HG03439 (cell line): ENCODE results near the gene SIX6.
"Not testable (repeated sequence)": the region's sequence is repeated elsewhere in the genome, so short reads cannot be mapped to it uniquely, and the experiment has no call there.

Experiments used
- ATAC-seq: cut with Tn5 transposase; IDR thresholded peaks from one replicate; pipeline ENCODE4 v1.9.1; 2021; ENCODE audit warnings: mild to moderate bottlenecking, moderate library complexity; ENCODE audit not compliant: unreplicated experiment

The SIX6 gene

DNA sequence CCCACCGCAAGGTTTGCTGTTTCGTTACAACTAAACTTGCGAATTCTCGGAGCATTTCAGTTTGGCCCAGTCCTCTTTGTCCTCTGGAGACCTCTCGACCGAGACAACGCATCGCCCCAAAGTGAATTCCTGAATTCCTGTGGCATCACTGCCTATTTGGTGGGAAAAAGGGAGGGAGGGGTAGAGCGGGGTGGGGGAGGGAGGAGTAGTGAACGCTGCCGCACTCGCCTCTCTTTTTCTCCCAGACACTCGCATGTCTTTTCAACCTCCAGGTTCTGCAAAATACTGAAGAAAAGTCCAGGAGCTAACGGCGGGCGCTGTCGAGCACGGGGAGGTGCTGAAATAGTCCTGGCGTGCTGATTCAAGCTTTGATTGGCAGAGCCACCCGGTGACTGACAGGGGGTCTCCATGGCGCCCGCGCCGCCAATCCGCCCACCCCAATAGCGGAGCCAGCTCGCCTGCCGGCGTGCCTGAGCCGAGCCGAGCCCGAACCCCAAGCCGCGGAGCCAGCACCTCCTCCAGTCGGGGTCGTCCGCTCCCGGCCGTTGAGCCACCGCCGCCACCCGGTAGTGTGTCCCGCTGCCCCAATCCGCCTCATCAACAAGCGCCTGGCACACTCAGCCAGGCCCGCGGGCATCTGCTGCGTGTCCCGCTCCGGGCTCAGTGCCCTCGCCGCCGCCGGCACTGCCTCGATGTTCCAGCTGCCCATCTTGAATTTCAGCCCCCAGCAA is at the start of gene SIX6:
Gene SIX6 (plus strand): TSS at position 440 of the 731 bp plus-strand sequence. CDS start 253 bp downstream, at position 693.
- ATAC-seq, result no peak

DNA sequence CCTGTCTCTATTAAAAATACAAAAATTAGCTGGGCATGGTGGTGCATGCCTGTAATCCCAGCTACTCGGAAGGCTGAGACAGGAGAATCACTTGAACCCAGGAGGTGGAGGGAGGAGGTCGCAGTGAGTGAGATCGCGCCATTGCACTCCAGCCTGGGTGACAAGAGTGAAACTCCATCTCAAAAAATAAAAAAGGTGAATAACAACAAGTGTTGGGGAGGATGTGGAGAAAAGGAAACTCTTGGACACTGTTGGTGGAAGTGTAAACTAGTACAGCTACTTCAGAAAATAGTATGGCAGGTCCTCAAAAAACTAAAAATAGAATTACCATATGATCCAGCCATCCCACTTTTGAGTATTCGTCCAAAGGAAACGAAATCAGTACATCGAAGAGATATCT is 28.7 kb upstream of the SIX6 start:
- ATAC-seq, result not testable (repeated sequence)

DNA sequence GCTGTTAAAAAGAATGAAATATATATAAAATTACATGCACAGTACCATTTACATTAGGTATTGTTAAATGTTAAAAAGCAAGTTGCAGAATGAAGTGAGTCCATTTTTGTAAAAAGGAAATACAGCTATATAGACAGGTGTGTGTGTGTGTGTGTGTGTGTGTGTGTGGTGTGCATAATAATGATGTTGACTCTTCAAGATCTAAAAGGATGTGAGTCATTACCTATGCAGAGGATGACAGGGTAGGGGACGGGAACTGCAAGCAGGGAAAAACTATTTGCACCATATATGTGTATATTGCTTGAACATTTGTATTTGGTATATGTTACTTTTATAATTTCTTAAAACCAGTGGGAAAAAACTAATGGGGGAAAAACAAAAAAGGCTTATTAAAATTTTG is 26.2 kb upstream of the SIX6 start:
- ATAC-seq, result no peak

DNA sequence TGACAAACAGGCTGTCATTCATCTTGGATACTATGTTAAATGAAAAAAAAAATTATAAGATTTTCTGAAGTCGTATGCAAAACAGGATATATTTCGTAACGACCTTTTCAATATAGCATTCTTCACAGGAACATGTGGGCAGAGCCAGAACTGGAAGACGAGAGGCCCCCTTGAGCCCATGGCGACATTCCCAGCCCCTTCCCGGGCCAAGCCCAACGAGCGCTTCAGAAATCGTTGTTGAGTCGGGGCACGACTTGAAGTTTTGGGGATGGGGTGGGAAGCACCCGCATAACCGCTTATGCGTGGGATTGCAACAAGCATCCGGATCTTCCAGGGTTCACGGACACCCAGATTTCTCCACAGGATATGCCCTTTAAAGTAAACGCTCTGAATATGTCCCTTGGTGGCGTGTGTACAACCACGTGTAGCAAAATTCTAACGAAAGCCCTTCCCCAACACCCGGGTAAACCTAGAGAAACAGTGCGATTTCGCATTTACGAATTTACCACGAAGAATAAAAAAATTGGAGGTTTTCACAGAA is 23.8 kb upstream of the SIX6 start:
- no peak for ATAC-seq

DNA sequence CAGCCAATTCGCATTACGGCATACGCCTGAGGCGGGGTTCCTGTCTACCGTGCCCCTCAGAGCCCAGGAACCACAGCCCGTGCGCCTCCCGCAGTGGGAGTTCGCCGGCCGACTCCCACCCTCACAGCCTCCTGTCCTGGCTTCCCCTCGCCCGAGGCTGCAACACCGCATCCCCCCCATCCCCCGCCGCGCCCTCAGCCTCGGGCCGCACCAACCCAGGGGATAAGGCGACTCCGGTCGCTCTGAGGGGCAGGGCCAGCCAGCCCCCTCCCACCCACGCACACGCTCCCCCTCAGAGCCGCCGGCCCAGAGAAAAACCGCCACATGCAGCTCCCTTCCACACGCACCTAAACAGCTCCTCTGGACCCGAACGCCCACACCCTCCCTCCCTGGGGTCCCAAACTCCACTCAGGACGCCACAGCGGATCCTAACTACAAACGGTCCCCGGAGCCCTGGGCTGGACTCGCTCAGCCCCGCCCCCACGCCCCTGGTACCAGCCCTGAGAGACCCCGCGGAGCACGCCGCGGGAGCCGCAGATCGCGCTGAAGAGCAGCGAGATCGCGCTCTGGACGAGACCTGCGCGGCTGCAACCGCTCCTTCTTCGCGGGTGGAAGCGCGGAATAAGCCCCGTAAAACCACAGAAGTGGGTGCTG is 23.2 kb upstream of the SIX6 start, which contains the start of gene C14orf39:
Gene C14orf39 (minus strand): TSS at position 466 of the 654 bp plus-strand sequence. CDS start 985 bp downstream, outside the sequence.
- no peak for ATAC-seq

DNA sequence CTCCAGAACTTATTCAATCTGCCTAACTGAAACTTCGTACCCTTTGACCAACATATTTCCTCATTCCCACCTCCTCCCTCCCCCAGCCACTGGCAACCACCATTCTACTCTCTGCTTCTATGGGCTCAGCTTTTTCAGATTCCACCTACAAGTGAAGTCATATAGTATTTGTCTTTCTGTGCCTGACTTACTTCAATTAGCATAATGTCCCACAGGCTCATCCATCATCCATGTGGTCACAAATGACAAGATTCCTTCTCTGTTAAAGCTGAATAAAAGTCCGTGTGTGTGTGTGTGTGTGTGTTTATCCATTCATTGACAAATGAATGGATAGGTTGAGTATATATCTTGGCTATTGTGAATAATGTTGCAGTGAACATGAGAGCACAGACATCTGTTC is 21.7 kb upstream of the SIX6 start:
- no peak for ATAC-seq

DNA sequence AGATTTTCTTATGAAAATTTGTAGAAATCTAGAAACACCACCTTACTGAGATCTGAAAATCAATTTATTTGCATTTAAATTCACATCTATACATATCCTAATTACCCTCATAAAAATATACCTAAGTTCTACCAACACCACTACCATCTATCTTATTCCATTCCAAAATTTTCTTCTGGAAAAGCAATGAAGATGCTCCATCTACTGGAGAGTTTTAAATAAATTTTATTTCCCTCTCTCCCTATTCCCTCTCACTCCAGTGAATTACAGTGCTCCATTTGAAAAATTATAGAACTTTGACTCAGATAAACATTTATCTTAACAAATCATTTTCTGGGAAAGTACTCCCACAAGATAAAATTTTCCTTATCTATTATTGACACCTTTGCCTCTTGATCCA is 20.8 kb upstream of the SIX6 start:
- ATAC-seq, result no peak

DNA sequence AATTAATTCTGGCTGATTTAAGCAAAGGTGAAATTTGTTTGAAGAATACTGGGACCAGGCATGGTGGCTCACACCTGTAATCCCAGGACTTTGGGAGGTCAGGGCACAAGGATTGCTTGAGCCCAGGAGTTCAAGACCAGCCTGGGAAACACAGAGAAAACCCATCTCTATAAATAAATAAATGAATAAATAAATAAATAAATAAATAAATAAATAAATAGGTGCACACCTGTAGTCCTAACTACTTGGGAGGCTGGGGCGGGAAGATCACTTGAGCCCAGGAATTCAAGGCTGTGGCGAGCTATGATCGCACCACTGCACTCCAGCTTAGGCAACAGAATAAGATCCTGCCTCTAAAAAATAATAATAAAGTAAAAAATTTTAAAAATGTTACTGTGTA is 18.7 kb upstream of the SIX6 start:
- no peak for ATAC-seq

DNA sequence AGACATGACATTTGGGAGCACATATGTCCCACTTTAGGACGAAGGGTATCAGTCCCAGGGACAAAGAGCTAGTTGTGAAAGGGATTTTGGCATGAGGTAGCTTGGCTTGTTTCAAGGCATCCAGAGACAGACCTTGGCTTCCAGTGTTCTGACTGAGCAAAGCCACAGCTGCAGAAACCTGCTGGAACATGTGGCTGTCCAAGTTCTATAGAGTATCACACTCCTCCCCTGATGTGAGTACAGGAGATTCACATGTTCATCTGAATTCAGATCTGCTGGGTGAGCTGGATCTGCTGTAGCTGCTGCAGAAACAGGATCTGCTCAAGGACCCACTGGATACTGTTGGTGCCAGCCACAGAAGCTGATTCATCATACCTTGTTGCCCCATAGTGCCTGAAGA is 13.0 kb upstream of the SIX6 start:
- ATAC-seq, result no peak

DNA sequence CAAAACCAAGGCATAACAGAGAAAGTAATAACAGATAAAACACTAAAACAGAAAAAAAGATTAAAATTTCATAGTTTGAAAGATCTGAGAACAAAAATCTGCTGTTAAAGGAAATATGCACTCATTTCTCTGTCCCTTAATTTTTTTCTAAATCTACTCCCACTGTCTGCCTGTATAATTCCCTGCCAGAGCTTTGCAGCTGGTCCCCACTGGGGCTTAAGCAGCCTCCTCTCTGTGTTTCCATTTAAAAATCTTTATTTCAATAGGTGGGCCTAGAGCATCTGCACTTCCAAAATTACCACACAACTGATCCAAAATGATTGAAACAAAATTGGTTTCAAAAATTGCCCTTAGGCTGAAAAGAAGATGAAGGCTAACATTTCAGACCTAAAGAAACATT is 6.4 kb upstream of the SIX6 start:
- ATAC-seq, result no peak

DNA sequence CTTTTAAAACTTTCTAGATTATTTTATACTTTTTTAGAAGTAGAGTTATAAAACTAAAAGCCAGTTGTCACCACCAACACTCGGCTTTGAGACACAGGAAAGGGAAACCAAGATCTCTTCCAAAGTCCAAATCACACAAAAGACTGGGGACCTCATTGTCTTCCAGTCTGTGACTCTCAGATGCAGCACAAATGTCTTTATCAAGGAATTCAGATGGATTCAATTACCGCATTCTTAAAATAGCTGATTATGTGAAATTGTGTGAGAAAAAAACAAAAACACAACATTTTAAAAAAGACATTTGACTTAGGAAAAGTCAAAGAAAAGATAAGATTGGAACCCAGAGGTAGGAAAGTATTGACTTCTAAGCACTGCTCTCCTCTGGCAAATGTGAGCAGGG is 3.5 kb upstream of the SIX6 start:
- ATAC-seq, result no peak

DNA sequence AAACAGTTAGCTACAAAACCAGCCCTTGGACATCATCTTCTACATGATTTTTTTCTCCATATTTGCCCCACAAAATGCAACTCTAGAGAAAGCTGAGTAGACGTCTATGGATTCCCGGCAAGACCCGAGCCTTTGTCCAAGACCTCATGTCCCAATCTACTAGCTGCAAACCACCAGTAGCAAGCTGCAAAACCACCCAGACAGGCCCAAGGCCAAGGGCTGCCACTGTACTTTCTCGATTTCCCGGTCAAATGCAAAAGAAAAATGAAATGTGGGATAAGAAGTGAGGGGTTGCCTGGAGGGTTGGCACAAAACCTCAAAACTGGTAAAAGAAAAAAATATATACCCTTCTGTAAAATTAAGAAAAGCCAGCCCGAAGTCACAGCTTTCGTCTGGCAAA is 2.9 kb upstream of the SIX6 start:
- no peak for ATAC-seq

DNA sequence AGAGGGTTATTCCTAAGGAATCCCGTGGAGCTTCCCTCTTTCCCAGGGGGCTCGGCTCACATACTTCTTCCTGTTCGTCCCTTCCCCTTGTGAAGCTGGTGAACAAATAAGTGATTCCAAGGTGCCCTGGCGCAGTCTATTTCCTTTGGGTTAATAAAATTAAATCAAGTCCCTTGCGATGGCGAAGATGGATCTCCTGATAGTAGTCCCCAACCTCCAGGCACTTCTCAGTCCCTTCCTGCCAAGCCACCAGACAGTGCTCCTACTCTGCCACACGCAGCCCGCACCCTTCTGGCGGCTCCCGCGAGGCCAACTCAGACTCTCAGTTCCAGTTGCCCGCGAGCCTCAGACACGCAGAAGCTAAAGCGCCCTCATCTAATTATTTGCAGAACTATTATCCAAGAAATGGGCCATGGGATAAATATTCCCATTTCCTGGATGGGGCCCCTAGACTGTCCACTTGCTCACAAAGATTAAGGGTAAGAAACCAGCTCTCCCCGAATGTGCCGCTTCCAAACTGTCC is 2.4 kb upstream of the SIX6 start:
- ATAC-seq, result no peak

DNA sequence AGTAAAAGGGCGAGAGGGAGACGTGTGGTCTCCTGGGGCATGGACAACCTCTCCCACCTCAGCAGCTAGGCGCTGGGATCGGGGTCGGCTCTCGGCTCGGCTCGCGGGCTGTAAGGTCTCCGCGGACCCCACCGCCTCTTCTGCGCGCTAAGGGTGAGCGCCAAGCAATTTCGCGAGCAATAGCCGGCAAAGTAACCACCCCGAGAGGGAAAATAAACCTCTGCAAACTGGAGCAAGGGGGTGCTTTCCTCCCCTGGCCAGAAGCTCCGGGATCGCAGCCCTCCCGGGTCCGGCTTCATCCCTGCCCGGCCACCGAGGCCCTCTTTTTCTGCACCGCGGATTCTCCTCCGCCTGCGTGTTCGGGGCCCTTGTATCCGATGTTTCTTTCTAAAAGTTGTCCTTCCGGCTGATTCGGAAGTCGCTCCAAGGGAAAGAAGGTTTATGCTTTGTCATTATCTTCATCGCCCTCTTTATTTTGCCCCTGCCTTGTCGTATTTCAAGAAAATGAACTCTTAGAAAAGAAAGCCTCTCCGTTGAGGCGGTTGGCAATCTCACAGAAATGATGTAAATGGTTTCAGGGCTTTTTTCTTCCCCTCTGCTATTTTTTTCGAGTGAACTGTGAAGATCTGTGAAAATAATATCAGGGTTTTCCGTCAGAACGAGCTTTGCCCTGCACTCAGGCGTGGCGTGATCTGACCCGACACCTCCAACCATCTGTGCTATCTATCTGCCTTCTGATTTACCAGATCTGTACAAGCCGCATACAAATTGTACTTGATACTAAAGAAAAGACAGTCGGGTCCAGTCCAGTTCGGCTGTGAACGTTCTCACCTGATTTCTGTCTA is 1.7 kb upstream of the SIX6 start:
- no peak for ATAC-seq

DNA sequence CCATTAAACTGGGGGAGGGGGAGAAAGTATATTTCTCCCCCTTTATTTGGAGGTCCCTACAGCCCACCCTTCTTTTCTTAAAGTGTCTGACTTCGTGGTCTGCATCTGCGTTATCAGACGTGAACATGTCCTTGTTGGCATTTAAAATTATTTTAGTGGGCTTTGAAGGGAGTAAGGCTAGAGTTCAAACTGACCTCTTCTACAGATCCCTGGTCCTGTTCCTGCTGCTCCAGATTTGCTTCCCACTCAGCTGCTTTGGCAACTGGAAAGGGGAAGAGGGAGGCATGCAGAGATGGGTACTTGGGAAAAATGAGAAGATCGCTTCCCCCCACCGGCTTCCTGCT is 611 bp upstream of the SIX6 start:
- no peak for ATAC-seq

DNA sequence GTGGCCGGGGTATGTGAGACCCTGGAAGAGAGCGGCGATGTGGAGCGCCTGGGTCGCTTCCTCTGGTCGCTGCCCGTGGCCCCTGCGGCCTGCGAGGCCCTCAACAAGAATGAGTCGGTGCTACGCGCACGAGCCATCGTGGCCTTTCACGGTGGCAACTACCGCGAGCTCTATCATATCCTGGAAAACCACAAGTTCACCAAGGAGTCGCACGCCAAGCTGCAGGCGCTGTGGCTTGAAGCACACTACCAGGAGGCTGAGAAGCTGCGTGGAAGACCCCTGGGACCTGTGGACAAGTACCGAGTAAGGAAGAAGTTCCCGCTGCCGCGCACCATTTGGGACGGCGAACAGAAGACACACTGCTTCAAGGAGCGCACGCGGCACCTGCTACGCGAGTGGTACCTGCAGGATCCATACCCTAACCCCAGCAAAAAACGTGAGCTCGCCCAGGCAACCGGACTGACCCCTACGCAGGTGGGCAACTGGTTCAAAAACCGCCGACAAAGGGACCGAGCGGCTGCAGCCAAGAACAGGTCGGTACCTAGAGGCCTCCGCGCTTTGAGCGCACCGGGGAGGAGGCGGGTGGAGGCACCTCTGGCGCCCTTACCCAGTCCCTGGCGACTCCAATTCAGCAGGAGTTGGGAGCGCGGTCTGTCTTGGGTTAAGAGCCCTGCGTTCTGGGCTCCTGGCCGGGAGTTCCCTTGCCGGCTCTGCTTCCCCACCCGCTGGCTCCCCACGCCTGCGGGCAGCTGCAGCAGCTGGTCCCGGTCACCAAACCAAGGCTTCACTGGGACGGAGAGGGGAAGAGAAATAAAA is 700 bp downstream of the SIX6 start:
- ATAC-seq, result no peak

DNA sequence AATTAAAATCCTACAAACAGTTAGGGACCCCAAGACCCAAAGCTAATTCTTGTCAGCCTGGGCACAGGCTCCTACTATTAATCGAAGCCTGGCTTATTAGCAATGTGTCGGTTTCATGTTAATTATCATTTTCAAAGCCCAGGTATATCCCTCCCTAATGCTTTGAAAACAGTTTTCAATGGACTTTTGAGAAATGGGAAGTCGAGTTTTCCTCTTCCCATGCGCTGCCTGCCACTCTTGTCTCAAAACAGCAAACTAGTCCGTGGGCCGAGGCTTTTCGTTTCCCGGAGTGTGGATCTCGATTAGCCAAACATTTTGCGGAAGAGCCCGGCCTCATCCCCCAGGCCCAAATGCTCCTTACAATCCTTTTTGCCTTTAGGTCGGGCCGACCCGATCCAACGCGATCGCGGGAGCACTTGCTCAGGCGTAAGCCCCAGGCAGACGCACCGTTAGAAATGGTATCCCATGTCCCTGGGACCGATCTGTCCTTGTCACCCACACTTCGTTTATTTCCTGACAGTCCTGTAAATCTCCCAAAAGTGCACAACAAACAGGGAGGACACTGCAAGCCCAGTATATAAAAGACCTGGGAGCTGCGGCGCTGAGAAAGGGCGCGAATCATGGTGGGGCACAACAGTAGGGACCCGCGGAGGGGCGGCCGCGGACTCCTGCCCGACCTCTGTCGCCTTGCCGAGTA is 1.5 kb downstream of the SIX6 start:
- ATAC-seq, result no peak

DNA sequence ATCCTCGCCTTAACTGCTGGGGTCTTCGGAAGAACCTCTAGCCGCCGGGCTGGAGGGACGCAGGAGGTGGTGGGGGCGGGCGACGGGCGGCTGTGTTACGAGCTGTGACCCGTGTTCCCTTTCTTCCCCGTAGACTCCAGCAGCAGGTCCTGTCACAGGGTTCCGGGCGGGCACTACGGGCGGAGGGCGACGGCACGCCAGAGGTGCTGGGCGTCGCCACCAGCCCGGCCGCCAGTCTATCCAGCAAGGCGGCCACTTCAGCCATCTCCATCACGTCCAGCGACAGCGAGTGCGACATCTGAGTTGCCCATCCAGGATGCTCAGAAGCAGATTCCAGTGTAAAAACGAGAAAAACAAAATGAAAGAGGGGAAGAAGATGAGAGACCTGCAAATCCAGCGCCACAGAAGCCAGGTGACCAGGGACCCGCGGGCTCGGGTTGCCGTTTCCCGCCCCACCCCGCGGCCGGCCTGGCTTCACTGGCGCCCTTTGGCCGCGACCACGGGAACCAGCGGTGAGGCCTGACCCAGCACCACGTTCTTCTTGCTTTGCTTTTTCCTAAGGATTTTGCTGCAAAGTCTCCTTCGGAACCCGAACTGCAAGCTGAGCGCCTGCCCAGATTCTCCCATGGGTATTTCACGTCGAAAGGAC is 2.1 kb downstream of the SIX6 start:
- ATAC-seq, result no peak

DNA sequence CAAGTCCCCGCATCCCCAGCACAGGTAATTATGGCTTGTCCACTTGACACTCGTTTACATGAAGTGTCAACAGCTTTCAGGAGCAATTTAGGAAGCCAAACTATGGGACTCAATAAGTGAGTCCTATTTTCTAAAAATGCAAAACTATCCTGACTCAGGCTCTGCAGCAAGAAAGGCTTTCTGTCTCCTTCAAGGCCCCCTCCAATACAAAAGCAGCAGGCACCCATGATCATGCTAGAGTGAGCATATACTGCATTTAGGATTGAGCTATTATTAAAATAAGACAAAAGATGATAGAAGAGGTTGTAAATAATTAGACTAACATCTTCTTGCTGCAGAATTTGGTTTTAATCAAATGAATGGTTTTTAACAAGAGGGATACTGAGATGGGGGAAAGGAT is 3.2 kb downstream of the SIX6 start:
- no peak for ATAC-seq
